Activated CD8-positive, alpha-beta T cell treated with anti-CD3 and anti-CD28 coated beads for 36 hours (primary cell): ENCODE data around the gene ATXN1. TPM values are rescaled to one million over a fixed set of nuclear protein-coding genes. Genes with fewer than 3 reads are reported as not detected.

ENCODE experiments used
- ATAC-seq: fragments of 200-7000 bp; cut with Tn5 transposase; one replicate; pipeline ENCODE4 v1.10.0; 2021; ENCODE audit warnings: mild to moderate bottlenecking, moderate library complexity
- CTCF ChIA-PET: fragments of 350-600 bp; sonication (Branson Sonifier 250); formaldehyde crosslinking; loops from one replicate; lab custom pipeline; 2021; ENCODE audit warnings: antibody characterized with exemption; lab: Charles Lee
- POLR2A ChIA-PET: fragments of 350-600 bp; sonication (Branson Sonifier 250); formaldehyde crosslinking; loops from one replicate; lab custom pipeline; 2021; ENCODE audit warnings: antibody characterized with exemption; lab: Charles Lee
- DNase-seq: peaks from one replicate; pipeline ENCODE4 v3.0.0-alpha.2; 2020
- H3K27ac Mint-ChIP-seq: one replicate; pipeline ENCODE4 v1.8.0; 2021; ENCODE audit warnings: mild to moderate bottlenecking, mixed read lengths
- H3K27me3 Mint-ChIP-seq: one replicate; pipeline ENCODE4 v1.8.0; 2021; ENCODE audit warnings: mixed read lengths
- H3K36me3 Mint-ChIP-seq: one replicate; pipeline ENCODE4 v1.8.0; 2021; ENCODE audit warnings: low read depth, mixed read lengths
- H3K4me1 Mint-ChIP-seq: one replicate; pipeline ENCODE4 v1.8.0; 2021; ENCODE audit warnings: low read depth, mixed read lengths
- H3K4me3 Mint-ChIP-seq: one replicate; pipeline ENCODE4 v1.8.0; 2021; ENCODE audit warnings: mild to moderate bottlenecking, moderate library complexity, mixed read lengths
- H3K9me3 Mint-ChIP-seq: one replicate; pipeline ENCODE4 v1.8.0; 2021; ENCODE audit warnings: mixed read lengths
- intact Hi-C: fragments of 100-400 bp; cut with micrococcal nuclease; formaldehyde crosslinking; loops from one replicate; pipeline ENCODE4 v1.10.0; 2022
- total RNA-seq, 2 experiments: library from RNA; stranded (reverse); gene quantifications; one replicate each; pipeline ENCODE4 v1.2.3, GENCODE V29; 2021
- TF ChIP-seq, protein P1 (sequence below): fragments of 200-600 bp; IDR thresholded peaks from one replicate; pipeline ENCODE4 v1.8.0; 2022; ENCODE audit warnings: antibody characterized with exemption, mild to moderate bottlenecking

Gene ATXN1
- total RNA-seq, 2 experiments from 2014 or later = 35.4 to 40.8 TPM

DNA sequence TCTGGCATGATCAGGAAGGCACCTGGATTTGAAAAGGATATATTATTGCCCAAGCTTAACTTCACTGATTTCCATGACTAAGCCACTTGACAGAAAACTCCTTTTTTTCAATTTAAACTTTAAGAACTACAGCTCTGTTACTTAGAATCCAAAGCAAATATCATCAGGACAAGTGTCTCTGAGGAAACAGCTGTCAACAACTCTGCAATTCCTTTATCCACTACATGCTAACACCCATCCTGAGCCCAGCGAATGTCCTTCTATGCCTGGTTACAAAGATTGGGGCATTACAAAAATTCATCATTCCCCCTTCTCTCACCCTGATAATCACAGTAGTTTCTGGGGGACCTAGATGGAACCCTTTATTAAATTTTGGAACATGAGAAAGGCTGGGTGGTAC, 386.1 kb downstream of the ATXN1 start:
- TF ChIP-seq, protein P1, sequence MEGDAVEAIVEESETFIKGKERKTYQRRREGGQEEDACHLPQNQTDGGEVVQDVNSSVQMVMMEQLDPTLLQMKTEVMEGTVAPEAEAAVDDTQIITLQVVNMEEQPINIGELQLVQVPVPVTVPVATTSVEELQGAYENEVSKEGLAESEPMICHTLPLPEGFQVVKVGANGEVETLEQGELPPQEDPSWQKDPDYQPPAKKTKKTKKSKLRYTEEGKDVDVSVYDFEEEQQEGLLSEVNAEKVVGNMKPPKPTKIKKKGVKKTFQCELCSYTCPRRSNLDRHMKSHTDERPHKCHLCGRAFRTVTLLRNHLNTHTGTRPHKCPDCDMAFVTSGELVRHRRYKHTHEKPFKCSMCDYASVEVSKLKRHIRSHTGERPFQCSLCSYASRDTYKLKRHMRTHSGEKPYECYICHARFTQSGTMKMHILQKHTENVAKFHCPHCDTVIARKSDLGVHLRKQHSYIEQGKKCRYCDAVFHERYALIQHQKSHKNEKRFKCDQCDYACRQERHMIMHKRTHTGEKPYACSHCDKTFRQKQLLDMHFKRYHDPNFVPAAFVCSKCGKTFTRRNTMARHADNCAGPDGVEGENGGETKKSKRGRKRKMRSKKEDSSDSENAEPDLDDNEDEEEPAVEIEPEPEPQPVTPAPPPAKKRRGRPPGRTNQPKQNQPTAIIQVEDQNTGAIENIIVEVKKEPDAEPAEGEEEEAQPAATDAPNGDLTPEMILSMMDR = no peak
- intact Hi-C loops = no loop called here
- no peak overlapping the region for H3K4me3 Mint-ChIP-seq
- DNase-seq = no peak
- H3K9me3 Mint-ChIP-seq = no peaks in the 10 kb centered on the region
- peaks cover 16% of the 10 kb centered on the region for H3K4me1 Mint-ChIP-seq
- no peak for ATAC-seq
- no peak overlapping the region for H3K27ac Mint-ChIP-seq
- POLR2A ChIA-PET = interaction anchor here (1.3 kb wide), 1 partner anchor 9 kb away, joined by 3 read pairs; no protein-coding TSS in a partner anchor
- CTCF ChIA-PET = no interaction called here
- no peaks in the 10 kb centered on the region for H3K27me3 Mint-ChIP-seq
- peaks cover 8% of the 10 kb centered on the region for H3K36me3 Mint-ChIP-seq

- Mint-ChIP-seq H3K27ac (no peak overlapping the region), H3K4me1 (peaks cover 16% of the 10 kb centered on the region), H3K36me3 (peaks cover 6% of the 10 kb centered on the region), H3K4me3 (no peak overlapping the region), H3K9me3 (no peaks in the 10 kb centered on the region), H3K27me3 (no peaks in the 10 kb centered on the region)
- ATAC-seq (peak; percentile 30), DNase-seq (peak; percentile 28)
- ChIA-PET POLR2A (interaction anchor here (1.3 kb wide), 1 partner anchor 9 kb away, joined by 3 read pairs; no protein-coding TSS in a partner anchor), CTCF (no interaction called here)
- TF ChIP-seq, protein P1 = no peak
- intact Hi-C loops = no loop called here
These were observed 386.6 kb downstream of the ATXN1 start for GRCh38 chr6:16374461-16375200.

- Mint-ChIP-seq H3K36me3 (peaks cover 5% of the 10 kb centered on the region), H3K4me1 (peaks cover 16% of the 10 kb centered on the region), H3K27me3 (no peaks in the 10 kb centered on the region), H3K9me3 (no peaks in the 10 kb centered on the region), H3K4me3 (no peak overlapping the region), H3K27ac (no peak overlapping the region)
- TF ChIP-seq, protein P1 = no peak
- intact Hi-C loops = no loop called here
- ChIA-PET CTCF (no interaction called here), POLR2A (interaction anchor here (1.3 kb wide), 1 partner anchor 10 kb away, joined by 3 read pairs; no protein-coding TSS in a partner anchor)
- DNase-seq (no peak), ATAC-seq (no peak)
These were observed 387.2 kb downstream of the ATXN1 start for GRCh38 chr6:16374016-16374415.

- H3K4me1 Mint-ChIP-seq = peaks cover 16% of the 10 kb centered on the region
- H3K4me3 Mint-ChIP-seq = no peak overlapping the region
- H3K27ac Mint-ChIP-seq = no peak overlapping the region
- DNase-seq = no peak
- H3K9me3 Mint-ChIP-seq = no peaks in the 10 kb centered on the region
- ATAC-seq = no peak
- intact Hi-C loops = no loop called here
- no peaks in the 10 kb centered on the region for H3K27me3 Mint-ChIP-seq
- TF ChIP-seq, protein P1 = no peak
- ChIA-PET CTCF (interaction anchor here (2.1 kb wide), 1 partner anchor 40 kb away, joined by 6 read pairs; no protein-coding TSS in a partner anchor), POLR2A (no interaction called here)
- peaks cover 5% of the 10 kb centered on the region for H3K36me3 Mint-ChIP-seq
These were observed 389.1 kb downstream of the ATXN1 start for GRCh38 chr6:16372029-16372776.
